ENCODE results near the gene POLR2L. TPM values are rescaled to one million over a fixed set of nuclear protein-coding genes. Genes with fewer than 3 reads are reported as not detected.

The POLR2L gene
- total RNA-seq, 1 donor from 2014 or later, result 78.7 TPM

- Mint-ChIP-seq H3K9me3 (no peaks in the 10 kb centered on the region), H3K4me1 (peaks cover 43% of the 10 kb centered on the region), H3K27me3 (ENCODE audit: low read depth) (peaks cover 51% of the 10 kb centered on the region), H3K4me3 (peak overlapping the region; percentile 50), H3K27ac (no peak overlapping the region), H3K36me3 (peaks cover 5% of the 10 kb centered on the region)
- DNase-seq (ENCODE audit: low spot score in 2 of 2, unreplicated experiment in 2 of 2), result no peak
- TF ChIP-seq, protein P1, sequence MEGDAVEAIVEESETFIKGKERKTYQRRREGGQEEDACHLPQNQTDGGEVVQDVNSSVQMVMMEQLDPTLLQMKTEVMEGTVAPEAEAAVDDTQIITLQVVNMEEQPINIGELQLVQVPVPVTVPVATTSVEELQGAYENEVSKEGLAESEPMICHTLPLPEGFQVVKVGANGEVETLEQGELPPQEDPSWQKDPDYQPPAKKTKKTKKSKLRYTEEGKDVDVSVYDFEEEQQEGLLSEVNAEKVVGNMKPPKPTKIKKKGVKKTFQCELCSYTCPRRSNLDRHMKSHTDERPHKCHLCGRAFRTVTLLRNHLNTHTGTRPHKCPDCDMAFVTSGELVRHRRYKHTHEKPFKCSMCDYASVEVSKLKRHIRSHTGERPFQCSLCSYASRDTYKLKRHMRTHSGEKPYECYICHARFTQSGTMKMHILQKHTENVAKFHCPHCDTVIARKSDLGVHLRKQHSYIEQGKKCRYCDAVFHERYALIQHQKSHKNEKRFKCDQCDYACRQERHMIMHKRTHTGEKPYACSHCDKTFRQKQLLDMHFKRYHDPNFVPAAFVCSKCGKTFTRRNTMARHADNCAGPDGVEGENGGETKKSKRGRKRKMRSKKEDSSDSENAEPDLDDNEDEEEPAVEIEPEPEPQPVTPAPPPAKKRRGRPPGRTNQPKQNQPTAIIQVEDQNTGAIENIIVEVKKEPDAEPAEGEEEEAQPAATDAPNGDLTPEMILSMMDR (IDR thresholded peaks at IDR 0.05; ENCODE audit: unreplicated experiment), result no peak
These were observed 13.0 kb downstream of the POLR2L start for GRCh38 chr11:829176-829846.

DNA sequence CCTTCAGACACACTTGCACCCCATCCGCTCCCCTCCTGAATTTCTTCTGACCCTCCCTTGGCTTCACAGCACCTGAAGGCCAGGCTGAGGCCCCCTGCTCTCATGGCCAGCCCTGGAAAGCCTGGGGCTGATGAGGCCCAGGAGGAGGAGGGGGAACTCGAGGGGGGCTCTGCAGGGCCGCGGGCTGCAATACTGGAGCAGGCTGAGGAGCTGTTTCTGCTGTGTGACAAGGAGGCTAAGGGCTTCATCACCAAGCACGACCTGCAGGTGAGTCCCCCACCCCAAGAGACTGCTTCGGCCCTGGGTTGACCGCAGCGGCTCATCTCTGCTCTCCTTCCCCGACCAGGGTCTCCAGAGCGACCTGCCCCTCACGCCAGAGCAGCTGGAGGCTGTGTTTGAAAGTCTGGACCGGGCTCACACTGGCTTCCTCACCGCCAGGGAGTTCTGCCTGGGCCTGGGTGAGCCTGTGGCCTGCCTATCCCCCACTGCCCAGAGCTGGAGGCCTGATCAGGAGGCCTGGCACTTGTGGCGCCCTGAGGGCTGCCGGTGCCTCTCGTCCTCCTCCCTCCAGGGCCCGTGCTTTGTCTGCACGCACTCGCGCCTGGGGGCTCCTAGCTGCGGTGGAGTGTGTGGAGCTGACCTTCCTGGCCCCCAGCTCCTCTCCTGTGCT is 13.7 kb downstream of the POLR2L start:
- Mint-ChIP-seq H3K4me3 (peak overlapping the region; percentile 68), H3K27me3 (ENCODE audit: low read depth) (peaks cover 51% of the 10 kb centered on the region), H3K36me3 (peaks cover 5% of the 10 kb centered on the region), H3K9me3 (no peaks in the 10 kb centered on the region), H3K27ac (no peak overlapping the region), H3K4me1 (peaks cover 36% of the 10 kb centered on the region)
- no peak for DNase-seq (ENCODE audit: low spot score in 2 of 2, unreplicated experiment in 2 of 2)
- TF ChIP-seq, protein P1 (IDR thresholded peaks at IDR 0.05; ENCODE audit: unreplicated experiment), result no peak

GRCh38 chr11:827897-828192 is 14.5 kb downstream of the POLR2L start, which contains the start of gene CRACR2B:
TSS of gene CRACR2B (plus strand) at chr11:827919. CDS start at chr11:828608, 689 bp downstream.
- Mint-ChIP-seq H3K36me3 (peaks cover 7% of the 10 kb centered on the region), H3K4me3 (peak within 1 kb of the TSS; percentile 68), H3K4me1 (peaks cover 34% of the 10 kb centered on the region), H3K27me3 (ENCODE audit: low read depth) (peaks cover 51% of the 10 kb centered on the region), H3K9me3 (no peaks in the 10 kb centered on the region), H3K27ac (no peak within 1 kb of the TSS)
- TF ChIP-seq, protein P1 (IDR thresholded peaks at IDR 0.05; ENCODE audit: unreplicated experiment), result no peak
- DNase-seq (ENCODE audit: low spot score in 2 of 2, unreplicated experiment in 2 of 2), result no peak

DNA sequence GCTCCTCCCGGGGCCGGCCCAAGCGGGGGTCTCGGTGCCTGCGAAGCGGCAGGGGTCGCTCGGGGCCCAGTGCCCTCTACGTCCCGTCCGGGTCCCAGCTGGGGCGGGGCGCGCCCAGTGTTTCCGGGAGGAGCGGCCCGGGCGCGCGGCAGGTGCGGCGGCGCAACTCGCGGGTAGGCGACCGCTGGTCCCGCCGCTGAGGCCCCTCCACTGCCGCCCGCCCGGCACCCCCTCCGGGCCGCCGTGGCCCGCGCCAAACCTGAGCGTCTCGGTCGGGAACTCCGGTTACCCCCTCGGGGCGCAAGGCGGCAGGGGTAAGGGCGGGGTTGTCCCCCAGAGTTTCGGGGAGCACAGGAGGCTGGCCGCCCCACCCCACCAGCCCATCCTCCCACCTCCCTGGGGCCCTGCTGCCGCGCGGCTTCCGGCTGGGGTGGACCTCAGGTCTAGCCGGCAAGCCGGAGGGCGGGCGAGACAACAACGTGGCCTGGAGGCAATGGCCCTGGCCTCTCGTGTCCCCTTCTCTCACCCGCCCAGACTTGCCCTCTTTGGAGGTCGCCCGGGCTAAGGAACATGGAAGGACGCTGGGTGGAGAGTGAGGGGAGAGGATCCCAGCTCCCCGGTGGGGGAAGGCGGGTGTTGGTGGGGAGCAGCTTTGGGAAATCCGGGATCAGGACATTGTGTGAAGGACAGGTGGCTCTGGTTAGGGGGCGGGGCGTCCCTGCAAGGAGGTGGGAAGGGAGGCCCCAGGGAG is 15.0 kb downstream of the POLR2L start:
- Mint-ChIP-seq H3K27ac (no peak overlapping the region), H3K27me3 (ENCODE audit: low read depth) (peaks cover 50% of the 10 kb centered on the region), H3K4me3 (peak overlapping the region; percentile 68), H3K4me1 (peaks cover 33% of the 10 kb centered on the region), H3K9me3 (no peaks in the 10 kb centered on the region), H3K36me3 (peaks cover 7% of the 10 kb centered on the region)
- TF ChIP-seq, protein P1 (IDR thresholded peaks at IDR 0.05; ENCODE audit: unreplicated experiment), result no peak
- no peak for DNase-seq (ENCODE audit: low spot score in 2 of 2, unreplicated experiment in 2 of 2)

- TF ChIP-seq, protein P1 (IDR thresholded peaks at IDR 0.05; ENCODE audit: unreplicated experiment), result no peak
- peaks cover 45% of the 10 kb centered on the region for H3K27me3 Mint-ChIP-seq (ENCODE audit: low read depth)
- no peaks in the 10 kb centered on the region for H3K9me3 Mint-ChIP-seq
- H3K4me3 Mint-ChIP-seq, result peak overlapping the region; percentile 58
- H3K27ac Mint-ChIP-seq, result no peak overlapping the region
- DNase-seq (ENCODE audit: low spot score in 2 of 2, unreplicated experiment in 2 of 2), result no peak
- peaks cover 7% of the 10 kb centered on the region for H3K36me3 Mint-ChIP-seq
- H3K4me1 Mint-ChIP-seq, result peaks cover 29% of the 10 kb centered on the region
These were observed 15.5 kb downstream of the POLR2L start for GRCh38 chr11:826836-827145.

Measured in mesothelial cell of epicardium (in vitro differentiated cells).